Erythroblast (primary cell): Measurements from ENCODE around the gene ANO10.

ENCODE experiments used
- GATA1 ChIP-seq: IDR thresholded peaks from 2 replicates; pipeline ENCODE4 v1.6.1; 2011; ENCODE audit warnings: low read depth, mild to moderate bottlenecking, control low read depth, low read length, moderate library complexity
- POLR2A ChIP-seq: IDR thresholded peaks from 2 replicates; pipeline ENCODE4 v1.6.1; 2011; ENCODE audit warnings: mild to moderate bottlenecking, low read length

GRCh38 chr3:43410592-43410991 lies 211.2 kb downstream of the ANO10 start:
- no peak for TF ChIP-seq POLR2A
- TF ChIP-seq GATA1, result no peak
